DMS79 treated with DMSO at 0.1 percent for 48 hours (cell line): Measurements from ENCODE around the gene PYCR2.
A peak's percentile ranks its signal among the peaks of the same experiment; 100 is the strongest.

Source experiments
- DNase-seq: peaks from one replicate; lab custom pipeline; 2025; lab: John Stamatoyannopoulos, UW

The PYCR2 gene

GRCh38 chr1:225919906-225920305 lies 4.1 kb downstream of the PYCR2 start:
- DNase-seq: peak; percentile 37

- no peak for DNase-seq
Observed at GRCh38 chr1:225918280-225918679, 5.8 kb downstream of the PYCR2 start.

GRCh38 chr1:225917536-225917935 lies 6.5 kb downstream of the PYCR2 start:
- no peak for DNase-seq

GRCh38 chr1:225917101-225917500 lies 6.9 kb downstream of the PYCR2 start:
- DNase-seq: no peak

GRCh38 chr1:225915538-225915991 lies 8.5 kb downstream of the PYCR2 start:
- DNase-seq: peak; percentile 88

- no peak for DNase-seq
Observed at GRCh38 chr1:225914947-225915346, 9.1 kb downstream of the PYCR2 start.

GRCh38 chr1:225914391-225914790 lies 9.7 kb downstream of the PYCR2 start:
- no peak for DNase-seq

GRCh38 chr1:225911191-225912130 lies 12.6 kb downstream of the PYCR2 start:
- DNase-seq: no peak

GRCh38 chr1:225909477-225909876 lies 14.6 kb downstream of the PYCR2 start:
- no peak for DNase-seq

GRCh38 chr1:225908773-225909172 lies 15.3 kb downstream of the PYCR2 start:
- peak; percentile 47 for DNase-seq

- no peak for DNase-seq
Observed at GRCh38 chr1:225908013-225908640, 15.9 kb downstream of the PYCR2 start.

GRCh38 chr1:225907341-225907740 lies 16.7 kb downstream of the PYCR2 start:
- DNase-seq: no peak

GRCh38 chr1:225906467-225906866 lies 17.6 kb downstream of the PYCR2 start:
- DNase-seq: no peak

GRCh38 chr1:225903623-225904022 lies 20.4 kb downstream of the PYCR2 start:
- DNase-seq: no peak

GRCh38 chr1:225899044-225899925 lies 24.8 kb downstream of the PYCR2 start:
- DNase-seq: peak; percentile 26

GRCh38 chr1:225897595-225898514 lies 26.2 kb downstream of the PYCR2 start:
- DNase-seq: peak; percentile 18

- no peak for DNase-seq
Observed at GRCh38 chr1:225896937-225897549, 27.0 kb downstream of the PYCR2 start.

- DNase-seq: no peak
Observed at GRCh38 chr1:225896494-225896893, 27.6 kb downstream of the PYCR2 start.

- DNase-seq: no peak
Observed at GRCh38 chr1:225892307-225892706, 31.7 kb downstream of the PYCR2 start.

- DNase-seq: no peak
Observed at GRCh38 chr1:225891229-225891972, 32.6 kb downstream of the PYCR2 start.
